DMS53 (cell line): ENCODE measurements around the gene HBS1L.
"Not testable (repeated sequence)": the region's sequence is repeated elsewhere in the genome, so short reads cannot be mapped to it uniquely, and the experiment has no call there.

Experiments used
- DNase-seq: peaks from one replicate; lab custom pipeline; 2025; lab: John Stamatoyannopoulos, UW

HBS1L gene

DNA sequence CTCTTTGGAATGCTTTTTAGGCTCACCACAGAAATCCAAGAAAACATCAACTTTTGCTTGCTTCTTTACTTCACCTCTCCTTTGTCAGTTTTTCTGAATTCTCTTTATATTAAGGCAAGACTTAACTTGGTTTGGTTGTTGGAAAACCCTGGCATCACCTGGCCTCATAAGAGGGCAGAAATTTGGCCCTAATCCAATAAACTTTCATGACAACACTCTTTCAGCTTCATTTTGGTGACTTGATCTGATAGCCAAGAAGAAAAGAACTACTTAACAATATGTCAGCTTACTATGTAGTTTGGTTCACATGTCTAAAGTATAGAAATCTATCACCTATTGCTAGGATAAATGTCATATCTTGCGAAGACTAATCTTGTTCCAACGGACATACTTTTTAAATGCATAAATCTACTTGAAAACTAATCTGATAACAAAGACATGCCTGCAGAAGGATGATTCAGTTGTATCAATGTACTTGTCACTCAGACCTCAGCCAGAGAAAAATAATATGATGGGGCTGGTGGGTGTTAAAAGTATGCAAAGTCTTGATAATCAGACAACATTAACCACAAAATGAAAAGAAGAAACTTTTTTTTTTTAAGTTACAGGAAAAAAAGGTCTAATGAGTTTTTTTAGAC is 19.3 kb upstream of the HBS1L start:
- DNase-seq, result no peak

DNA sequence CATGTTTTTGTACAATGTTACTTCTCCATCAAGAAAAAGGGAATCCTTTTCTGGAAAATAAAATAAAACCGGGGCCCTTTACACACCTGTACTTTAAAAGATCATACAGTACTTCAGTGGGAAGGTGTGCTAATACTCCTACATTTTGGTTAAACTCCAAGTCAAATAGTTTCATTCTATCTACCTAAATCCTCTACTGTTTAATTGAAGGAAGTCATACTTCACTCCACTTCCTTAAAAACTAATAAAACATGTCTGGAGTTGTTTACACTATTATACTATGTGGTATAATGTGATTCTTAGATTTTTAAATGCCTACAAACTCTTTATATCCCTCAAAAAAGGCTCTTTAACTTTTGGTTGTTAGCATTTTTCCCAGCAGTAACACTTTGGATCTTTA is 18.6 kb upstream of the HBS1L start:
- DNase-seq, result no peak

DNA sequence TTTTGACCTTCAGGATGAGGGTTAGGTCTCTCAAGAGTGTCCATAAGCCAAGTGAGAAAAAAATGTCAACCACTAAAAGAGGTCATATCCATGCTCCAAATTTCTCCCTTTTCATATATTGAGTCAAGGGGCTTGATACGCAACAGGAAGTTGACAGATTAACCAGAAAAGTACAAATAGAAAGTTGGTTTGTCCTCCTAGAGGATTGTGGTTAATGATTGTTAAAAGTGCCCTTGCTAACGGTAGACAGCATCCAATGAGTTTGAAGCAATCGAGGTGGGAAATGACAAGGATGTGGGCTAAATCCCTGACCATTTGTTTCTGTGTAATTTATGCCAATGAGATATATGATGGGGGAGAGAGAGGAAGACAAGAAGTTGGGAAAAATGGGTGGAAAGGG is 18.1 kb upstream of the HBS1L start:
- DNase-seq, result no peak

GRCh38 chr6:135071541-135071940 is 16.9 kb upstream of the HBS1L start:
- DNase-seq, result no peak

DNA sequence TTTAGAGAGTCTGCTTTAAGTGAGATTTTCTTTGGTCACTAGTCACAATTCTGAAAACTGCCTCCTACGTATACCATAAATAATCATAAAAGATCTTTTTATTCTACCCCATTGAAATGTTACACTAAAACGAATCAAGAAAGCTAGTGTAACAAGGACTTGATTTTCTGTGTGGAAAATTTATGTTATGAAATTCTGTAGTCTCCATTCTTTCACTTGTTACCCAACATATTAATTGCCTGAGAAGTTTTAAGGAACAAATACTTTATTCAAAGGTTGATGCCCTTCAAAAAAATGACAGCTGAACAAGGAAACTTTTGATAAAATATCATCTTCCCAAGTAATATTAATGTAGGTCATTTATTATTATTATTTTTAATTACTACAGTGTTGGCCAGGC is 13.3 kb upstream of the HBS1L start:
- DNase-seq, result no peak

- DNase-seq, result no peak
Observed at GRCh38 chr6:135066806-135067205, 12.2 kb upstream of the HBS1L start.

DNA sequence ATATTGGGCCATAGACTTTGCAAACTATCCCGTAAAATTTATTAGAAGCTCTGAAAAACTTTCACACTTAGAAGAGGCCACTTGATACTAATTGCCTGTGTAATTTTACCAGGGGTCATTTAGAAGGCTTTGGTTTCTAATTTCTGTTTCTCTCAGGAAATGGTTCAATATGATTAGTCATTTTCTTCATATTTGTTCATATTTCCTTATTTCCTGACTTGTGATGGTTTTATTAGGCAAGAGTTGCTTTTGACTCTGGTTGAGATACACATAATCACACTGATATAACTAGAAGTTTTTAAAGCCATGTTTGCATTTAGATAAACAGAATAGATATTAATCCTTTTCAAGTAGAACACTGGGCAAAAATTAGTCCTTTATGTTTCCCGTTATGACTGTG is 11.8 kb upstream of the HBS1L start:
- DNase-seq, result no peak

DNA sequence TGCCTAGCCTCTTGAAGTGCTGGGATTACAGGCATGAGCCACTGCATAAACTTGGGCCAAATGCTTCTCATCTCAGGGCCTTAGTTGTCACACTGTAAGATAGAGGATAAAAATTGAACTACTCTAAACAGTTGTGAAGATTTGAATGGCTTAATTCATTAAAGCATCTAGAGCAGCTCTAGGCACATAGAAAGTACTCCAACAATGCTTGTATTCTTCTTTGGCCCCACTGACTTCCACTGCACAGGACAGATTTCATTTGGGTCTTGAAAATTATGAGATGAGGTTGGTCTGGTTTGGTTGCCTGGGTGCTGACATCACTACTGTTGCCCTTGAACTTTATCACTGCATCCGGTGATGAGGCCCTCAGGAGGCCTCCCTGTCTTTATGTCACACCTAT is 10.0 kb upstream of the HBS1L start:
- no peak for DNase-seq

- DNase-seq, result no peak
Observed at GRCh38 chr6:135063926-135064325, 9.3 kb upstream of the HBS1L start.

GRCh38 chr6:135062735-135063134 is 8.1 kb upstream of the HBS1L start:
- DNase-seq, result peak; percentile 5

- DNase-seq, result no peak
Observed at GRCh38 chr6:135060076-135060475, 5.5 kb upstream of the HBS1L start.

DNA sequence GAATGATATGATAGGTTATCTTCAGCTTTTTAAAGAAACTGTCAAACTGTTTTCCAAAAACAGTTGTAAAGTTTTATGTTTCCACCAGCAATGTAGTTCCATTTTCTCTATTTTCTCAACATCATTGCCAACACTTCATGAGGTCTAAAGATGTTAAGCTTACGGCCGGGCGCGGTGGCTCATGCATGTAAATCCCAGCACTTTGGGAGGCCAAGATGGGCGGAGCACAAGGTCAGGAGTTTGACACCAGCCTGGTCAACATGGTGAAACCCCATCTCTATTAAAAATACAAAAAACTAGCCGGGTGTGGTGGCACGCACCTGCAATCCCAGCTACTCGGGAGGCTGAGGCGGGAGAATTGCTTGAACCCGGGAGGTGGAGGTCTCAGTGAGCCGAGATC is 3.7 kb upstream of the HBS1L start:
- not testable (repeated sequence) for DNase-seq

DNA sequence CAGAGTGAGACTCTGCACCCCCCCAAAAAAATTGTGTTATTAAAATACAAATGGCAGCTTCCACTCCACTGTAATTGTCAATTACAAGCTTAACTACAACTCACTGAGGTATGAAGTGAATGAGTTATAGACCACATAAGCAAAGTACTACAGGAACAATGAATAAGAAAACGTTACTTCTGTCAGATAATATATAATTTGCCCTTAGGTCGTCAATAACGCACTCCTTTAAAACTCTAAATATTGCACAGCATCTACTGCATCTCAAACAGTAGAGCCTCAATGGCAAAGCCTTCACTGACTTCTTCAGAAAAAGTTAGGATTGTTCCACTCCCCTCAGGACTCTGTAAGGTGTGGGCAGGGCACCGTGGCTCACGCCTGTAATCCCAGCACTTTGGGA is 2.0 kb upstream of the HBS1L start:
- no peak for DNase-seq

DNA sequence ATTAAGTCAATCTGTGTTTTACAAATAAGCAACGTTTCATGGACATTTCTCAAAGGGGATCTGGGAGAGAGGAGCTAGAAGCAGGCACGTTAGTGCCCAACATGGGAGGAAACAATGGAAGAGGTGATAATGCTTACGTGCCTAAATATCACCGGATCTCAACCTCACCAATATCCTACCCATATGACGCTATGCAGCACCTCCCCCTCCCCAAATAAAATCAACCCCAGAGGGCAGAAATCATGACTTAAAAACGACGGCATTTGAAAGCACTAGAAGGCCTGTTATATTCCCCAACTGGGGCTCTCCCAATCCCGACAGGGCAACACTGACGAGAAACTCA is 425 bp downstream of the HBS1L start:
- no peak for DNase-seq

- no peak for DNase-seq
Observed at GRCh38 chr6:135053406-135053805, 1.2 kb downstream of the HBS1L start.

DNA sequence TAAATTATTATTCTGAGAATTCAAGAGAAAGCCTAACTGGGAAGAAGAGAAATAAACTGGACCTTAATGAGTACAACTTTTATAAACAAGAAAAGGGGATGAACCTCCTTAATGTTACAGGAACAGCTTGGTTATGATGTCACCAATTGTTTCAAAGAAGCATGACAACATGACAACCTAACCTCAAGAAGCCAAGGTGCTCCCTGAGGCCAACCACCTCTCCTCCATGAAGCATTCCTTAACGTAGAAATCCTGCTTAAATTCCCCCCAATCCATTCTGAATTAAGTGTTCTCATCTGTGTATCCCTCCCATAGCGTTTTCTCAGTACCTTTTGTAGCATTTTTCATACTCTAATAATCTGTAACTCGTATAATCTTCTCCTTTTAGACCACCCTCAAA is 1.7 kb downstream of the HBS1L start:
- no peak for DNase-seq

DNA sequence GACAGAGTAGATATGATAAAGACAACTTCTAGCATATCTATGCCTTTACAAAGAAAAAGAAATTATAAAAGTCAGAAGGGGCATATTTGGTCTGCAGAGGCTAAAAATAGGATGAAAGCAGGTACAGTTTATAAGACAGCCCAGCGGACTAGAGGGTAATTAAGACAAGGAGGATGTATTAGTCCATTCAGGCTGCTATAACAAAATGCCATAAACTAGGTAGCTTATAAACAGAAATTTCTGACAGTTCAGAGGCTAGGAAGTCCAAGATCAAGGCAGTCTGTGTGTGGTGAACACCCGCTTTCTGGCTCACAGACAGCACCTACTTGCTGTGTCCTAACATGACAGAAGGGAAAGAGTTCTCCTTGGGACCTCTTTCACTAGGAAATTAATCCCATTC is 5.7 kb downstream of the HBS1L start:
- no peak for DNase-seq

GRCh38 chr6:135047336-135047735 is 7.3 kb downstream of the HBS1L start:
- DNase-seq, result no peak

DNA sequence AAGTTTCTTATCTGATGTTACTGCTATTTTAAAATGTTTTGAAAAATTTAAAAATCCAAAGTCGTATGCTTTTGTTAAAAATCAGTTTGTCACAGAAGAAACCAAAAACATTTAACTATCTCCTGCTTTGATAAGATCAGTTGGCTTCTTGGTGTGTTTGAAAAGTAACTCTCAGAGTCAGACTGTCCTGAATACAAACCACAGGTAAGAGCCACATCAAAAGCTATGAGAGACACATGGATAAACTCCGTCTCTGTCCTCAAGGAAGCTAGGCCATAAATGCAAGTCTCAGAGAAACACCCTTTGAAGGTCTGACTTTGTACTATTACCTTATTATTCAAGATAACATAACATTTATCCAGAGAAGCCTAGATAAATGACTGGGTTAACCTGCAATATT is 7.7 kb downstream of the HBS1L start:
- DNase-seq, result no peak

- no peak for DNase-seq
Observed at GRCh38 chr6:135044639-135045038, 10.0 kb downstream of the HBS1L start.

GRCh38 chr6:135043846-135044245 is 10.8 kb downstream of the HBS1L start:
- DNase-seq, result no peak

- no peak for DNase-seq
Observed at GRCh38 chr6:135043364-135043763, 11.3 kb downstream of the HBS1L start.

- no peak for DNase-seq
Observed at GRCh38 chr6:135038335-135038734, 16.3 kb downstream of the HBS1L start.

GRCh38 chr6:135037541-135037940 is 17.1 kb downstream of the HBS1L start:
- DNase-seq, result no peak
